Measurements from ENCODE around the gene BHLHE40.

Gene BHLHE40

GRCh38 chr3:5019411-5020241 lies 40.4 kb downstream of the BHLHE40 start:
- DNase-seq (ENCODE audit: low read depth), result no peak

- no peak for DNase-seq (ENCODE audit: low read depth)
Observed at GRCh38 chr3:5020242-5020722, 41.0 kb downstream of the BHLHE40 start.

DNA sequence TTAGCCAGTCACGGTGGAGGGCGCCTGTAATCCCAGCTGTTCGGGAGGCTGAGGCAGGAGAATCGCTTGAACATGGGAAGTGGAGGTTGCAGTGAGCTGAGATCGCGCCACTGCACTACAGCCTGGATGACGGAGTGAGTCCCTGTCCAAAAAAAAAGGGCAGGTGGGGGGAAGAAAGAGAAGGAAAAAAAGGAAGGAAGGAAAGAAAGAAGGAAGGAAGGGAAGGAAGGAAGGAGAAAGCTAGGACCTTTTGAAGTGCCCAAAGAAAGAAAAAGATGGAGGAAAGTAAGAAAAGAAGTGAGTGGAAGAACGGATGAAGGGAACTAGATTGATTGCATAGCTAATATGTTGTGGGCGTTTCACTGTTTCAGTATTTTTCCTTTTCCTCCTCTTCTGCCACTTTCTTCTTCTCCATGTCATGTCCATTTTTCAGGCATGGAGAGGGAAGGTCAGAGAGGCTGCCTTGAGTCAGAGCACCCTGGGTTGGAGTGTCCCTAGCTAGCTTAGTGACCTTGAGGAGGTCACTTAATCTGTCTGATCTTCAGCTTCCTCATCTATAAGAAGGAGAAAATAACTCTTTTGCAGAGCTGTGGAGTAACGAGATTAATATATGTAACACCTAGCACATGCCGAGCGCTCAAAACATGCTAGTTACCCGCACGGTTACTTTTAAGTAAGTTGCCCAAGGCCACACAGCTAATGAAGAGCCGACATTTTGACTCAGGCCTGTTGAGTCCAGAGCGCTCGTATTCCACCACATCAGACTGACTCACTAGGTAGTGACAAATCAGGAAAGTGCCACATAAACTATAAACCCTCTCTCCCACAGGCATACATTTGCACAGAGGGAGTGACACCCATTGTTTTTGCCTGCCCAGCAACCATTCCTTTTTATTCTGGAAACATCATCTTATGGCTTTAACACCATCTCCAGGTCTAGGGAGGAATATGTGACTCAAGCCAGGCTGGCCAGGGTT lies 42.2 kb downstream of the BHLHE40 start:
- peak; percentile 70 for DNase-seq (ENCODE audit: low read depth)

- peak; percentile 57 for DNase-seq (ENCODE audit: low read depth)
Observed at GRCh38 chr3:5022187-5022965, 43.1 kb downstream of the BHLHE40 start.

DNA sequence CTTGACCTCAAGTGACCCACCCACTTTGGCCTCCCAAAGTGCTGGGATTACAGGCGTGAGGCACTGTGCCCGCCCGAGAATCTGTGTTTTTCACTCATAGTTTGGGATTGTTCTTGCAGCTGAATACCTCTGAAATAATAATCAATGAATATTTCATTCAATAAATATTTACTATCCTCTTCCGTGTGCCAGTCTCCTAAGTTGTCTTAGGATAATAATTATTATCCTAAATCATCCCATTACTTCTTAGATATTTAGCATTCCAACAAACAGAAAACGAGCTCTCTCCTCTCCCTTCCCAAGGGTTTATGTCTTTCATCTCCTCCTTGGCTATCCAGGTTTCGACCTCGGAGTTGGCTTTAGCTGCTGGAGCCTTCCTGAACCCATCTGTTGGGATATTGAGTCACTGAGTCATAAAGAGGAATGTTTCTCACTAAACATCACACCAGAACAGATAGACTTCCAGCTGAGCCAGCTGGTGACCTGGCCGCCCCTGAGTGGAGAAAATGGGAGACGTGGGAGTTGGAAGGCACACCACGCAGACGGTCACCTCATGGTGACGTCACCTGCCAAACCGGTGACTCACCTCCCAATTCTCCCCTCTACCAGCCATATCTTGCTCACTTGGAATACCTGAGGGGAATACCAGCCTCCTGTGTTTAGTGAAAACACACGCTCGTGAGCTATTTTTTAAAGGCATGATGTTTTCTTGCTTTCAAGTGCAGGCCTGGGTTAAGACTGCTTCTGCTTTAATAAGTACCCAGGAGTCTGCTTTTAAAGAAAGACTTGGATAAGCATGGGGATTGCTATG lies 43.9 kb downstream of the BHLHE40 start:
- DNase-seq (ENCODE audit: low read depth), result peak; percentile 99

DNA sequence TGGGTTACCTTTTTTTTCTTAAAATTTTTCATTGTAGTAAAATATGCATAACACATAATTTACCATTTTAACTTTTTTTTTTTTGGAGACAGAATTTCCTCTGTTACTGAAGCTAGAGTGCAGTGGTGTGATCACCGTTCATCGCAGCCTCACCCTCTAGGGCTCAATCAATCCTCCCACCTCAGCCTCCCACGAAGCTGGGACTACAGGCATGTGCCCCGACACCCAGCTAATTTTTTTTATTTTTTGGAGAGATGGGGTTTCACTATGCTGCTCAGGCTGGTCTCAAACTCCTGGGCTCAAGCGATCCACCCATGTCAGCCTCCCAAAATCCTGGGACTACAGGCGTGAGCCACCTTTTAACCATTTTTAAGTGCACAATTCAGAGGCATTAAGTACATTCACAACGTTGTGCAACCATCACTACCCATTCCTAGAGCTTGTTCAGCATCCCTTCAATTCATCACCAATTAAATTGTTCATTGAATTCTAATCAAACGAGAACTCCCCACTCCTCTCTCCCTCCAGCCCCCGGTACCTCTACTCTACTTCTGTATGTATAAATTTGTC lies 44.6 kb downstream of the BHLHE40 start:
- DNase-seq (ENCODE audit: low read depth), result no peak

GRCh38 chr3:5026046-5026362 lies 46.8 kb downstream of the BHLHE40 start:
- DNase-seq (ENCODE audit: low read depth), result no peak

DNA sequence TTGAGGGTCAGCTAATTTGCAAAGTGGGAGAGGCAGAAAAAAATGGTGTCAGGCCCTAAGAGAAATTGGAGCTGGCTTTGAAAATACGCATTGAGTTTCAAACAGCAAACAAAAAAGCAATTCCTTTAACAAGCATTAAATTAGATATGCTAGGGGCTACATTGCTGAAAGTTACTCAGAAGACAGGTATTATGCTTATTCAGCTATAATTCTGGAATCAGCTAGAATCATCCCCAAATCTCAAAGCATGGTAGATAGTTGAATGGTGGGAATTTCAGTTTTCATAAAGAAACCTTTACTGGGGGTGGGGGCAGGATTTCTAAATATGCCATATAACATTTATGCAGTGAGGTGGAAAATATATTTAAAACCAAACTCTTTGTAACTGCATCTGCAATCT lies 50.5 kb downstream of the BHLHE40 start:
- DNase-seq (ENCODE audit: low read depth), result no peak

- DNase-seq (ENCODE audit: low read depth), result no peak
Observed at GRCh38 chr3:5030152-5030551, 50.9 kb downstream of the BHLHE40 start.

- no peak for DNase-seq (ENCODE audit: low read depth)
Observed at GRCh38 chr3:5032844-5033243, 53.6 kb downstream of the BHLHE40 start.

Data from iris pigment epithelial cell (primary cell).